ENCODE results near the gene SPDYE6.
A peak's percentile ranks its signal among the peaks of the same experiment; 100 is the strongest.
"Not testable (repeated sequence)": the region's sequence is repeated elsewhere in the genome, so short reads cannot be mapped to it uniquely, and the experiment has no call there.

Gene SPDYE6, protein sequence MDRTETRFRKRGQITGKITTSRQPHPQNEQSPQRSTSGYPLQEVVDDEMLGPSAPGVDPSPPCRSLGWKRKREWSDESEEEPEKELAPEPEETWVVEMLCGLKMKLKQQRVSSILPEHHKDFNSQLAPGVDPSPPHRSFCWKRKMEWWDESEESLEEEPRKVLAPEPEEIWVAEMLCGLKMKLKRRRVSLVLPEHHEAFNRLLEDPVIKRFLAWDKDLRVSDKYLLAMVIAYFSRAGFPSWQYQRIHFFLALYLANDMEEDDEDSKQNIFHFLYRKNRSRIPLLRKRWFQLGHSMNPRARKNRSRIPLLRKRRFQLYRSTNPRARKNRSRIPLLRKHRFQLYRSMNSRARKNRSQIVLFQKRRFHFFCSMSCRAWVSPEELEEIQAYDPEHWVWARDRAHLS

DNA sequence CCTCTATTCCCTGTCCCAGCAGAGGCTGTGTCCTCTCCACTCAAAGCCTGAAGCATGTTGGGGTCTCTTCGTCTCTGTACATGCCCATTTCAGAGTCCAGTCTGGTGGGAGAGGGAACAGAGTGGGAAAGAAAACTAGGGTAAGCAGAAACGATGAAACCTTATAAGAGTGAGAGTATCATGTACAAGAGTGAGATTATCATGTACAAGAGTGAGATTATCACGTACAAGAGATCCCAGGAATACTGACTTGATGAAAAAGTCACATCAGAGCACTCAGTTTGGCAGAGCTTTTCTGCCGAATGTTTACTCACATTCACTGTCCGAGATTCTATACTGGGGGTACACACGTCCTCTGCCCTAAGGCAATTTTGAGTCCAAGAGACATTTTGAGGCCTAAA, at the start of gene SPDYE6:
Gene SPDYE6 (minus strand): TSS at position 101 of the 400 bp plus-strand sequence. CDS start 421 bp downstream, outside the sequence.
- DNase-seq (ENCODE audit: extremely low read depth, low read depth); H3K4me3 ChIP-seq (replicated peaks; ENCODE audit: low read depth, low read length): not testable (repeated sequence)

DNA sequence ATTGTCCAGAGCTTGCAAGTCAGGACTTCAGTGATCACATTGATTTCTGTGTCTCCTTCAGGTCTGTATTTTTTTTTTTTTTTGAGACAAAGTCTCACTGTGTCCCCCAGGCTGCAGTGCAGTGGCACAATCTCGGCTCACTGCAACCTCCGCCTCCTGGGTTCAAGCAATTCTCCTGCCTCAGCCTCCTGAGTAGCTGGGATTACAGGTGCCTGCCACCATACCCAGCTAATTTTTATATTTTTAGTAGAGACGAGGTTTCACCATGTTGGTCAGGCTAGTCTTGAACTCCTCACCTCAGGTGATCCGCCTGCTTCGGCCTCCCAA, 48.6 kb upstream of the SPDYE6 start:
- not testable (repeated sequence) for H3K4me3 ChIP-seq (replicated peaks; ENCODE audit: low read depth, low read length)

DNA sequence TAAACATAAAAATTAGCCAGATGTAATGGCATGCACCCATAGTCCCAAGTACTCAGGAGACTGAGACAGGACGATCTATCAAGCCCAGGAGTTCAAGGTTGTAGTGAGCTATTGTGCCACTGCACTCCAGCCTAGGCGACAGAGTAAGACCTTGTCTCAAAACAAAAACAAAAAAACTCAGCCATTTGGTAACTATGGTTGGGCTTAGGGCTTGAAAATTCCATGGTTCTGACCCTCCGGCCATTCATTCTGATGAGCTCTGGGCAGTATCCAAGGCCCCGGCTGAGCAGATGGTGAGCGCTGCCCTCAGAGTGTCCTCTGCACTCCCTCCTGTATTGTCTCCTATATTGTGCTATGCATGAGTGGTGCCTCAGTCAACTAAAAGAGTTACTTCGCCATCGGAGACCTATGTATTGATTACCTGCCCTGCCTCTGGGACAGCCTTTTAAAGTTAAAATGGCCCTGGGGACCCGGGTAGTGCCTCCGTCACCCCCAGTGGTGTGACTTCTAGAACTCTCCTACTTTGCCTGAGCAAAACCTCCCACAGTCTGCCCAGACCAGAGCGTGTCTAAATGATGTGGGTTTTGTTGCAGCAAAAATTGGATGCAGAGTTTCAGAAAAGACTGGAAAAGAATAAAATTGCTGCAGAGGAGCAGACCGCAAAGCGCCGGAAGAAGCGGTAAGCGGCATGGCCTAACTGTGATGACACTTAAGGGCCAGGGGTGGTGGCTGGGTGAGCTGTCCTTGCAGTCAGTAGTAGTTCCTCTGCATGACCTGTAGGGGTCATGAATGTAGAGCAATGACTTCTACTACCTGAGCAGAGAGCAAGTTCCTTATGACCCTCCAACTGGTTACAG, 48.0 kb upstream of the SPDYE6 start:
- no peak for DNase-seq (ENCODE audit: extremely low read depth, low read depth)
- H3K4me3 ChIP-seq (replicated peaks; ENCODE audit: low read depth, low read length) = no peak overlapping the region
- TF ChIP-seq, protein P1, sequence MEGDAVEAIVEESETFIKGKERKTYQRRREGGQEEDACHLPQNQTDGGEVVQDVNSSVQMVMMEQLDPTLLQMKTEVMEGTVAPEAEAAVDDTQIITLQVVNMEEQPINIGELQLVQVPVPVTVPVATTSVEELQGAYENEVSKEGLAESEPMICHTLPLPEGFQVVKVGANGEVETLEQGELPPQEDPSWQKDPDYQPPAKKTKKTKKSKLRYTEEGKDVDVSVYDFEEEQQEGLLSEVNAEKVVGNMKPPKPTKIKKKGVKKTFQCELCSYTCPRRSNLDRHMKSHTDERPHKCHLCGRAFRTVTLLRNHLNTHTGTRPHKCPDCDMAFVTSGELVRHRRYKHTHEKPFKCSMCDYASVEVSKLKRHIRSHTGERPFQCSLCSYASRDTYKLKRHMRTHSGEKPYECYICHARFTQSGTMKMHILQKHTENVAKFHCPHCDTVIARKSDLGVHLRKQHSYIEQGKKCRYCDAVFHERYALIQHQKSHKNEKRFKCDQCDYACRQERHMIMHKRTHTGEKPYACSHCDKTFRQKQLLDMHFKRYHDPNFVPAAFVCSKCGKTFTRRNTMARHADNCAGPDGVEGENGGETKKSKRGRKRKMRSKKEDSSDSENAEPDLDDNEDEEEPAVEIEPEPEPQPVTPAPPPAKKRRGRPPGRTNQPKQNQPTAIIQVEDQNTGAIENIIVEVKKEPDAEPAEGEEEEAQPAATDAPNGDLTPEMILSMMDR (IDR thresholded peaks at IDR 0.05; ENCODE audit: low read depth, low read length, missing control alignments) = peak; percentile 62

More for the DNA sequence above, 48.6 kb upstream of the SPDYE6 start:
- DNase-seq (ENCODE audit: extremely low read depth, low read depth) = not testable (repeated sequence)

DNA sequence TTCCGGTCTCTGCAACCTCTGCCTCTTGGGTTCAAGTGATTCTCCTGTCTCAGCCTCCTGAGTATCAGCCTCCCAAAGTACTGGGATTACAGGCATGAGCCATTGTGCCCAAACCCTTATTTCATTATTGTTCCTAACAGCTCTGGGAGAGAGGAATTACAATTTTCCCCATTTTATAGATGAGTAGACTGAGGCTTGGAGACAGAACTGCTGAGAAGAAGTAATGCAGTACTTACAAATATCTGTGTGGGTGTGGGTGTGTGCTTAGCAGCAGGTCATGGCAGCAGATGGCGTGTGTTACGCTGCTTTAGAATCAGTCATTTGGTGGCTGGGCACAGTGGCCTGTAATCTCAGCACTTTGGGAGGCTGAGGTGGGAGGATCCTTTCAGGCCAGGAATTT, 47.3 kb upstream of the SPDYE6 start:
- TF ChIP-seq, protein P1 (IDR thresholded peaks at IDR 0.05; ENCODE audit: low read depth, low read length, missing control alignments) = no peak
- DNase-seq (ENCODE audit: extremely low read depth, low read depth) = no peak
- no peak overlapping the region for H3K4me3 ChIP-seq (replicated peaks; ENCODE audit: low read depth, low read length)

DNA sequence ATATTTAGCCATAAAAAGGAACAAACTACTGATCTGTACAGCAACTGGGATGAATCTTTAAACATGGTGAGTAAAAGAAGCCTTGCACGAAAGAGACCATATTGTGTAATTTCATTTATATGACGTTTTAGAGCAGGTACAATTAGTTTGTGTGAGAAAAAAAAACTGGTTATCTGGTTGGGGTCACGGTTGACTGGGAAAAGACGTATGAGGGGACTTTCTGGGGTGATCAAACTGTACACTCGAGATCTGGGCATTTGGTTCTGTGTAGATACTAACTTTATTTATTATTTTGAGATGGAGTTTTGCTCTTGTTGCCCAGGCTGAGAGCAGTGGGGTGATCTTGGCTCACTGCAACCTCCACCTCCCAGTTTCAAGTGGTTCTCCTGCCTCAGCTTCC, 44.1 kb upstream of the SPDYE6 start:
- TF ChIP-seq, protein P1 (IDR thresholded peaks at IDR 0.05; ENCODE audit: low read depth, low read length, missing control alignments) = no peak

DNA sequence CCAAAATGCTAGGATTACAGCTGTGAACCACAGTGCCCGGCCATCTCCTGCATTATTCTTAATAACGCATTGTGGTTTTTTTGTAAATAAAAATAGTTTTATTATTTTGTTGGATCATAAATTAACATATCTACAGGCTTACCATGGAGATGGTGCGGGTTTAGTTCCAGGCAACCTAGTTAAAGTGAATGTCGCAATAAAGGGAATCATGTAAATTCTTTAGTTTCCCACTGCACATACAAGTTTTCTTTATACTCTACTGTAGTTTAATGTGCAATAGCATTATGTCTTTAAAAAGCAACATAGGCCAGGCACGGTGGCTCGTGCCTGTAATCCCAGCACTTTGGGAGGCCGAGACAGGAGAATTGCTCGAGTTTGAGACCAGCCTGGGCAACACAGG, 42.3 kb upstream of the SPDYE6 start:
- no peak overlapping the region for H3K4me3 ChIP-seq (replicated peaks; ENCODE audit: low read depth, low read length)
- TF ChIP-seq, protein P1 (IDR thresholded peaks at IDR 0.05; ENCODE audit: low read depth, low read length, missing control alignments) = no peak
- no peak for DNase-seq (ENCODE audit: extremely low read depth, low read depth)

More for the DNA sequence above, 44.1 kb upstream of the SPDYE6 start:
- H3K4me3 ChIP-seq (replicated peaks; ENCODE audit: low read depth, low read length) = no peak overlapping the region
- no peak for DNase-seq (ENCODE audit: extremely low read depth, low read depth)

DNA sequence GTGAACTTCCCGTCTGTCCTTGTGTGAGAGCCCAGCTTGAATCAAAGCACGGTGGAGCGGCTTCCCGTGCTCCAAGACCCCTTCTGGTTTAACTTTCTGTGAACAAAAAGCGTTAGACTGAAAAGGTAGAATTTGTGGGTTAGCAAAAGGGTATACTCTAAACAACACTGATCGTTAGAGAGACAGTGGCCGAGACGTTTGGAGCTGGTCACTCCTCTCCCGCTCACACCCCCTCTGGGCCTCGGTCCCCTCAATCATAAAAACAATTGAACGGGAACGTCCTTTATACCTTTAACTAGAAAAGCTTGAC, 40.4 kb upstream of the SPDYE6 start:
- DNase-seq (ENCODE audit: extremely low read depth, low read depth) = no peak
- H3K4me3 ChIP-seq (replicated peaks; ENCODE audit: low read depth, low read length) = peak overlapping the region; percentile 99

More for the DNA sequence above, 40.4 kb upstream of the SPDYE6 start:
- TF ChIP-seq, protein P1 (IDR thresholded peaks at IDR 0.05; ENCODE audit: low read depth, low read length, missing control alignments) = no peak

Data from HFF-Myc (cell line).